CD4-positive, CD25-positive, alpha-beta regulatory T cell (primary cell): ENCODE results near the gene ERCC4. TPM values are rescaled to one million over a fixed set of nuclear protein-coding genes. Genes with fewer than 3 reads are reported as not detected.

Experiments
- ATAC-seq, 2 donors: fragments of 150-1000 bp; cut with Tn5 transposase; one replicate each; pipeline ENCODE4 v1.10.0; 2021; ENCODE audit warnings: low read depth in 2 of 2, moderate number of reproducible peaks in 2 of 2, moderate library complexity in 1 of 2
- DNase-seq, 3 donors: peaks; one replicate each; pipeline versions ENCODE4 v3.0.0 to v3.0.0-alpha.2; 2012 to 2022; ENCODE audit warnings: mixed read lengths in 1 of 3
- H3K27ac ChIP-seq: one replicate; pipeline ENCODE4 v1.7.0; 2013; ENCODE audit warnings: mild to moderate bottlenecking, low read length; ENCODE audit not compliant: insufficient read depth, poor library complexity, severe bottlenecking
- H3K27me3 ChIP-seq: one replicate; pipeline ENCODE4 v1.7.0; 2013; ENCODE audit warnings: low read length; ENCODE audit not compliant: control insufficient read depth, insufficient read depth
- H3K36me3 ChIP-seq: one replicate; pipeline ENCODE4 v1.7.0; 2013; ENCODE audit warnings: mild to moderate bottlenecking, low read length, moderate library complexity; ENCODE audit not compliant: control insufficient read depth, insufficient read depth
- H3K4me1 ChIP-seq: 2 replicates; pipeline ENCODE4 v1.7.0; 2013; ENCODE audit warnings: mild to moderate bottlenecking, low read length; ENCODE audit not compliant: insufficient read depth, control insufficient read depth, poor library complexity, severe bottlenecking
- H3K4me3 ChIP-seq: one replicate; pipeline ENCODE4 v1.7.0; 2013; ENCODE audit warnings: low read depth, mild to moderate bottlenecking, low read length, moderate library complexity
- H3K9me3 ChIP-seq, 2 experiments: 1 replicate in 1 of 2; 2 replicates in 1 of 2; pipeline ENCODE4 v1.7.0; 2013; ENCODE audit warnings: low read length in 2 of 2, mild to moderate bottlenecking in 1 of 2, moderate library complexity in 1 of 2; ENCODE audit not compliant: control insufficient read depth in 2 of 2
- H3K27ac Mint-ChIP-seq, 3 donors: one replicate each; pipeline ENCODE4 v1.8.0; 2020 to 2022; ENCODE audit warnings: mild to moderate bottlenecking in 3 of 3, mixed read lengths in 3 of 3, moderate library complexity in 2 of 3
- H3K27me3 Mint-ChIP-seq: one replicate; pipeline ENCODE4 v1.8.0; 2022; ENCODE audit warnings: mild to moderate bottlenecking, mixed read lengths
- H3K36me3 Mint-ChIP-seq: one replicate; pipeline ENCODE4 v1.8.0; 2020; ENCODE audit warnings: mixed read lengths
- H3K4me1 Mint-ChIP-seq, 4 donors: one replicate each; pipeline ENCODE4 v1.8.0; 2020 to 2022; ENCODE audit warnings: mixed read lengths in 4 of 4, mild to moderate bottlenecking in 1 of 4
- H3K4me3 Mint-ChIP-seq, 4 donors: one replicate each; pipeline ENCODE4 v1.8.0; 2020 to 2022; ENCODE audit warnings: mild to moderate bottlenecking in 4 of 4, mixed read lengths in 4 of 4, moderate library complexity in 3 of 4
- H3K9me3 Mint-ChIP-seq, 7 donors: one replicate each; pipeline ENCODE4 v1.8.0; 2020 to 2022; ENCODE audit warnings: mixed read lengths in 7 of 7, mild to moderate bottlenecking in 3 of 7, moderate library complexity in 2 of 7
- polyA plus RNA-seq, 4 donors: library from polyadenylated mRNA; unstranded; fragments of 300-500 nt; fragmentation: Illumina TruSeq; gene quantifications; one replicate each; pipeline ENCODE4 v1.2.3, GENCODE V29; 2021
- total RNA-seq: library from RNA; stranded (reverse); gene quantifications from one replicate; pipeline ENCODE4 v1.2.3, GENCODE V29; 2022

Gene ERCC4
- total and polyA plus RNA-seq, 5 donors from 2014 or later = 8.8 to 18.2 (median 15.4) TPM

GRCh38 chr16:13982451-13982850, 62.5 kb downstream of the ERCC4 start:
- no peaks in the 10 kb centered on the region for H3K4me1 Mint-ChIP-seq
- Histone ChIP-seq H3K27me3 (no peaks in the 10 kb centered on the region), H3K9me3 (no peaks in the 10 kb centered on the region), H3K4me3 (no peak overlapping the region), H3K4me1 (no peaks in the 10 kb centered on the region), H3K36me3 (no peaks in the 10 kb centered on the region), H3K27ac (no peak overlapping the region)
- H3K27ac Mint-ChIP-seq = no peak overlapping the region
- no peak overlapping the region for H3K4me3 Mint-ChIP-seq
- peaks cover 5% of the 10 kb centered on the region for H3K27me3 Mint-ChIP-seq
- no peak for DNase-seq
- ATAC-seq = no peak
- no peaks in the 10 kb centered on the region for H3K36me3 Mint-ChIP-seq
- peaks cover 0 to 6% (median 4%) of the 10 kb centered on the region in 7 donors for H3K9me3 Mint-ChIP-seq

- peaks cover 5% of the 10 kb centered on the region for H3K27me3 Mint-ChIP-seq
- H3K36me3 Mint-ChIP-seq = no peaks in the 10 kb centered on the region
- Histone ChIP-seq H3K36me3 (no peaks in the 10 kb centered on the region), H3K4me1 (no peaks in the 10 kb centered on the region), H3K27me3 (no peaks in the 10 kb centered on the region), H3K9me3 (no peaks in the 10 kb centered on the region), H3K4me3 (no peak overlapping the region), H3K27ac (no peak overlapping the region)
- H3K4me1 Mint-ChIP-seq = no peaks in the 10 kb centered on the region
- DNase-seq (no peak), ATAC-seq (no peak)
- H3K9me3 Mint-ChIP-seq = peaks cover 0 to 6% (median 4%) of the 10 kb centered on the region in 7 donors
- no peak overlapping the region for H3K4me3 Mint-ChIP-seq
- no peak overlapping the region for H3K27ac Mint-ChIP-seq
Observed at GRCh38 chr16:13983625-13984024, 63.7 kb downstream of the ERCC4 start.

GRCh38 chr16:13984794-13985193, 64.8 kb downstream of the ERCC4 start:
- Mint-ChIP-seq H3K4me1 (no peaks in the 10 kb centered on the region), H3K4me3 (no peak overlapping the region), H3K36me3 (no peaks in the 10 kb centered on the region), H3K27ac (no peak overlapping the region), H3K9me3 (peaks cover 0 to 6% (median 4%) of the 10 kb centered on the region in 7 donors), H3K27me3 (peaks cover 5% of the 10 kb centered on the region)
- ATAC-seq = no peak
- no peak for DNase-seq
- H3K4me1 ChIP-seq = no peaks in the 10 kb centered on the region
- no peaks in the 10 kb centered on the region for H3K27me3 ChIP-seq
- H3K4me3 ChIP-seq = no peak overlapping the region
- no peak overlapping the region for H3K27ac ChIP-seq
- no peaks in the 10 kb centered on the region for H3K9me3 ChIP-seq
- no peaks in the 10 kb centered on the region for H3K36me3 ChIP-seq

DNA sequence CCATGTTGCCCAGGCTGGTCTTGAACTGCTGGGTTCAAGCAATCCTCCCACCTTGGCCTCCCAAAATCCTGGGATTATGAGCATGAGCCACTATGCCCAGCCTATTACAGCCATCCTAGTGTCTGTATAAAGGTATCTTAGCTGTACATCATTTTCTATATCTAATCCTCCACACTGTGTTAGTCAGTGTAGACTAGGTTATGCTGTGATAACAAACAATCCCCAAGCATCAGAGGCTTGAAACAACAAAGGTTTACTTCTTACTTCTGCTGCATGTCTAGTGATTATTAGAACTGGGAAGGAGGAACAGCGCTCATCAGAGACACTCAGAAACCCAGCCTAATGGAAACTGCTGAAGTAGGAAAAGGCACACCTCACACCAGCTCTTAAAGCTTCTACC, 68.1 kb downstream of the ERCC4 start:
- DNase-seq = no peak
- H3K27ac Mint-ChIP-seq = no peak overlapping the region
- ATAC-seq = no peak

GRCh38 chr16:13992322-13992721, 72.4 kb downstream of the ERCC4 start:
- Histone ChIP-seq H3K27ac (no peak overlapping the region), H3K36me3 (no peaks in the 10 kb centered on the region), H3K27me3 (no peaks in the 10 kb centered on the region), H3K9me3 (no peaks in the 10 kb centered on the region), H3K4me1 (peaks cover under 1% of the 10 kb centered on the region), H3K4me3 (no peak overlapping the region)
- Mint-ChIP-seq H3K27ac (no peak overlapping the region), H3K4me1 (peaks cover 0 to 6% (median 1%) of the 10 kb centered on the region in 4 donors), H3K4me3 (no peak overlapping the region), H3K27me3 (no peaks in the 10 kb centered on the region), H3K36me3 (no peaks in the 10 kb centered on the region), H3K9me3 (peaks cover 0 to 2% (median 0%) of the 10 kb centered on the region in 7 donors)
- ATAC-seq (no peak), DNase-seq (no peak)

More for the DNA sequence above, 68.1 kb downstream of the ERCC4 start:
- H3K36me3 ChIP-seq = no peaks in the 10 kb centered on the region
- no peaks in the 10 kb centered on the region for H3K27me3 ChIP-seq
- peak overlapping the region in 1 of 4 donors; percentile 5 for H3K4me3 Mint-ChIP-seq
- H3K4me1 Mint-ChIP-seq = no peaks in the 10 kb centered on the region
- no peak overlapping the region for H3K27ac ChIP-seq
- H3K4me1 ChIP-seq = no peaks in the 10 kb centered on the region
- no peaks in the 10 kb centered on the region for H3K9me3 ChIP-seq
- H3K27me3 Mint-ChIP-seq = peaks cover 5% of the 10 kb centered on the region
- no peak overlapping the region for H3K4me3 ChIP-seq
- no peaks in the 10 kb centered on the region for H3K36me3 Mint-ChIP-seq
- H3K9me3 Mint-ChIP-seq = peaks cover 0 to 2% (median 0%) of the 10 kb centered on the region in 7 donors

DNA sequence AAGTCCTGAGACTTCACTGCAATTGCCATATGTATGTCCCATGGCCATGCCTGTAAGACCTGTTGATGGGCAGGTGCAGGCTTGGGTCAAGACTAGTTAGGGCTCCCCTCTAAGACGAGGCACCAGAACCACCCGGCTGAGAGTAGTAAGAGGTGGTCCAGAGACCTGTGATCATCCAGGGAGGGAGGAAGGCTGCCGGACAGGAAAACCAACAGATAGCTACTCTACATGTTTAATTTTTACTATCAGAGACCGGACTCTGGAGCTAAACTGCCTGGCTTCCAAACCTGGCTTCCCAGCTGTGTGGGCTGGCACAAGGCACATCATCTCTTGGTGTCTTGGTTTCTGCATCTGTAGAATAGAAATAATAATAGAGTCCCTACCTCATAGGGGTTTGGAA, 73.0 kb downstream of the ERCC4 start:
- no peaks in the 10 kb centered on the region for H3K36me3 Mint-ChIP-seq
- H3K4me3 Mint-ChIP-seq = no peak overlapping the region
- Histone ChIP-seq H3K4me1 (peaks cover 7% of the 10 kb centered on the region), H3K4me3 (no peak overlapping the region), H3K27ac (no peak overlapping the region), H3K36me3 (no peaks in the 10 kb centered on the region), H3K9me3 (no peaks in the 10 kb centered on the region), H3K27me3 (no peaks in the 10 kb centered on the region)
- no peaks in the 10 kb centered on the region for H3K27me3 Mint-ChIP-seq
- H3K4me1 Mint-ChIP-seq = peaks cover 0 to 9% (median 4%) of the 10 kb centered on the region in 4 donors
- ATAC-seq = no peak
- no peaks in the 10 kb centered on the region for H3K9me3 Mint-ChIP-seq
- no peak overlapping the region for H3K27ac Mint-ChIP-seq
- DNase-seq = no peak

GRCh38 chr16:13994239-13995106, 74.5 kb downstream of the ERCC4 start:
- Mint-ChIP-seq H3K27me3 (no peaks in the 10 kb centered on the region), H3K4me1 (peaks cover 0 to 21% (median 9%) of the 10 kb centered on the region in 4 donors), H3K9me3 (no peaks in the 10 kb centered on the region), H3K4me3 (no peak overlapping the region), H3K36me3 (no peaks in the 10 kb centered on the region), H3K27ac (no peak overlapping the region)
- no peak overlapping the region for H3K27ac ChIP-seq
- peaks cover 9% of the 10 kb centered on the region for H3K4me1 ChIP-seq
- no peaks in the 10 kb centered on the region for H3K36me3 ChIP-seq
- no peaks in the 10 kb centered on the region for H3K9me3 ChIP-seq
- ATAC-seq = no peak
- no peak overlapping the region for H3K4me3 ChIP-seq
- H3K27me3 ChIP-seq = no peaks in the 10 kb centered on the region
- no peak for DNase-seq

GRCh38 chr16:13995194-13995593, 75.2 kb downstream of the ERCC4 start:
- Mint-ChIP-seq H3K4me1 (peaks cover 0 to 22% (median 9%) of the 10 kb centered on the region in 4 donors), H3K27me3 (no peaks in the 10 kb centered on the region), H3K9me3 (no peaks in the 10 kb centered on the region), H3K27ac (no peak overlapping the region), H3K4me3 (no peak overlapping the region), H3K36me3 (no peaks in the 10 kb centered on the region)
- Histone ChIP-seq H3K27ac (no peak overlapping the region), H3K4me1 (peaks cover 9% of the 10 kb centered on the region), H3K27me3 (no peaks in the 10 kb centered on the region), H3K36me3 (no peaks in the 10 kb centered on the region), H3K9me3 (no peaks in the 10 kb centered on the region), H3K4me3 (no peak overlapping the region)
- no peak for ATAC-seq
- no peak for DNase-seq
